ENCODE data around the gene BPTF. TPM values are rescaled to one million over a fixed set of nuclear protein-coding genes. Genes with fewer than 3 reads are reported as not detected.

The BPTF gene
- total and polyA plus RNA-seq, 2 of the 13 experiments (the other 11 are each of a cell fraction or from before 2014, with no cell fraction given) = 43.5 to 66.1 TPM

DNA sequence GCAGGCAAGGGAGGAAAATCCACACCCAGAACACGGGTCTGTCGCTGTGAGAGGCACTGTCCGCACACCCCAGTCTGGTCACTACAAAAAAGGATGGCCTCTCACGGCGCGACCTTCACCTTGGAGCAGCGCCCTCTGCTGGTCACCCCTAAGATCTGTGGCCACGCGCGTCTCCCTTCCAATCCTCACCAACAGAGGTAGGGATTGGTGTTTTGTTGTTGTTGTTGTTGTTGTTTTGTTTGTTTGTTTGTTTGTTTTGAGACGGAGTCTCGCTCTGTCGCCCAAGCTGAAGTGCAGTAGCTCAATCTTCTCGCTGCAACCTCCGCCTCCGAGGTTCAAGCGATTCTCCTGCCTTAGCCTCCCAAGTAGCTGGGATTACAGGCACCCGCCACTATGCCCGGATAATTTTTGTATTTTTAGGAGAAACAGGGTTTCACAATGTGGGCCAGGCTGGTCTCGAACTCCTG lies 185.9 kb downstream of the BPTF start (continued):
- TF ChIP-seq, protein P1, sequence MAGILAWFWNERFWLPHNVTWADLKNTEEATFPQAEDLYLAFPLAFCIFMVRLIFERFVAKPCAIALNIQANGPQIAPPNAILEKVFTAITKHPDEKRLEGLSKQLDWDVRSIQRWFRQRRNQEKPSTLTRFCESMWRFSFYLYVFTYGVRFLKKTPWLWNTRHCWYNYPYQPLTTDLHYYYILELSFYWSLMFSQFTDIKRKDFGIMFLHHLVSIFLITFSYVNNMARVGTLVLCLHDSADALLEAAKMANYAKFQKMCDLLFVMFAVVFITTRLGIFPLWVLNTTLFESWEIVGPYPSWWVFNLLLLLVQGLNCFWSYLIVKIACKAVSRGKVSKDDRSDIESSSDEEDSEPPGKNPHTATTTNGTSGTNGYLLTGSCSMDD (CRISPR knock-in tag; IDR thresholded peaks at IDR 0.05) = no peak
- TF ChIP-seq, protein P2, sequence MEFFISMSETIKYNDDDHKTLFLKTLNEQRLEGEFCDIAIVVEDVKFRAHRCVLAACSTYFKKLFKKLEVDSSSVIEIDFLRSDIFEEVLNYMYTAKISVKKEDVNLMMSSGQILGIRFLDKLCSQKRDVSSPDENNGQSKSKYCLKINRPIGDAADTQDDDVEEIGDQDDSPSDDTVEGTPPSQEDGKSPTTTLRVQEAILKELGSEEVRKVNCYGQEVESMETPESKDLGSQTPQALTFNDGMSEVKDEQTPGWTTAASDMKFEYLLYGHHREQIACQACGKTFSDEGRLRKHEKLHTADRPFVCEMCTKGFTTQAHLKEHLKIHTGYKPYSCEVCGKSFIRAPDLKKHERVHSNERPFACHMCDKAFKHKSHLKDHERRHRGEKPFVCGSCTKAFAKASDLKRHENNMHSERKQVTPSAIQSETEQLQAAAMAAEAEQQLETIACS (CRISPR knock-in tag; IDR thresholded peaks at IDR 0.05) = peak; percentile 38; the same call in 1 of the 2 replicates
- TF ChIP-seq, protein P3, sequence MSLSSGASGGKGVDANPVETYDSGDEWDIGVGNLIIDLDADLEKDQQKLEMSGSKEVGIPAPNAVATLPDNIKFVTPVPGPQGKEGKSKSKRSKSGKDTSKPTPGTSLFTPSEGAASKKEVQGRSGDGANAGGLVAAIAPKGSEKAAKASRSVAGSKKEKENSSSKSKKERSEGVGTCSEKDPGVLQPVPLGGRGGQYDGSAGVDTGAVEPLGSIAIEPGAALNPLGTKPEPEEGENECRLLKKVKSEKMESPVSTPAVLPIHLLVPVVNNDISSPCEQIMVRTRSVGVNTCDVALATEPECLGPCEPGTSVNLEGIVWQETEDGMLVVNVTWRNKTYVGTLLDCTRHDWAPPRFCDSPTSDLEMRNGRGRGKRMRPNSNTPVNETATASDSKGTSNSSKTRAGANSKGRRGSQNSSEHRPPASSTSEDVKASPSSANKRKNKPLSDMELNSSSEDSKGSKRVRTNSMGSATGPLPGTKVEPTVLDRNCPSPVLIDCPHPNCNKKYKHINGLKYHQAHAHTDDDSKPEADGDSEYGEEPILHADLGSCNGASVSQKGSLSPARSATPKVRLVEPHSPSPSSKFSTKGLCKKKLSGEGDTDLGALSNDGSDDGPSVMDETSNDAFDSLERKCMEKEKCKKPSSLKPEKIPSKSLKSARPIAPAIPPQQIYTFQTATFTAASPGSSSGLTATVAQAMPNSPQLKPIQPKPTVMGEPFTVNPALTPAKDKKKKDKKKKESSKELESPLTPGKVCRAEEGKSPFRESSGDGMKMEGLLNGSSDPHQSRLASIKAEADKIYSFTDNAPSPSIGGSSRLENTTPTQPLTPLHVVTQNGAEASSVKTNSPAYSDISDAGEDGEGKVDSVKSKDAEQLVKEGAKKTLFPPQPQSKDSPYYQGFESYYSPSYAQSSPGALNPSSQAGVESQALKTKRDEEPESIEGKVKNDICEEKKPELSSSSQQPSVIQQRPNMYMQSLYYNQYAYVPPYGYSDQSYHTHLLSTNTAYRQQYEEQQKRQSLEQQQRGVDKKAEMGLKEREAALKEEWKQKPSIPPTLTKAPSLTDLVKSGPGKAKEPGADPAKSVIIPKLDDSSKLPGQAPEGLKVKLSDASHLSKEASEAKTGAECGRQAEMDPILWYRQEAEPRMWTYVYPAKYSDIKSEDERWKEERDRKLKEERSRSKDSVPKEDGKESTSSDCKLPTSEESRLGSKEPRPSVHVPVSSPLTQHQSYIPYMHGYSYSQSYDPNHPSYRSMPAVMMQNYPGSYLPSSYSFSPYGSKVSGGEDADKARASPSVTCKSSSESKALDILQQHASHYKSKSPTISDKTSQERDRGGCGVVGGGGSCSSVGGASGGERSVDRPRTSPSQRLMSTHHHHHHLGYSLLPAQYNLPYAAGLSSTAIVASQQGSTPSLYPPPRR (CRISPR knock-in tag; IDR thresholded peaks at IDR 0.05; ENCODE audit: borderline replicate concordance) = no peak
- TF ChIP-seq ZNF562 (CRISPR knock-in tag; IDR thresholded peaks at IDR 0.05; ENCODE audit: borderline replicate concordance) (no peak), TBL1XR1 (IDR thresholded peaks at IDR 0.05; ENCODE audit: borderline replicate concordance, low read length, partially characterized antibody) (no peak), HDAC2 (CRISPR knock-in tag; IDR thresholded peaks at IDR 0.05) (0 out of 2 replicates have a peak, but pooled peaks have one; percentile 25), TEAD3 (CRISPR knock-in tag; optimal IDR thresholded peaks at IDR 0.05; ENCODE audit: borderline replicate concordance) (peak; percentile 37), ERF (CRISPR knock-in tag; IDR thresholded peaks at IDR 0.05) (peak; percentile 46; the same call in 1 of the 2 replicates), U2AF2 (IDR thresholded peaks at IDR 0.05; ENCODE audit: low read depth, low read length) (no peak), IRF2 (CRISPR knock-in tag; IDR thresholded peaks at IDR 0.05) (0 out of 2 replicates have a peak, but pooled peaks have one; percentile 19), NR2F6 (IDR thresholded peaks at IDR 0.05) (peak; percentile 85), NR2F6 (CRISPR knock-in tag; IDR thresholded peaks at IDR 0.05) (peak; percentile 85), HDAC6 (IDR thresholded peaks at IDR 0.05; ENCODE audit: low read depth, low read length) (no peak)
- TF ChIP-seq, protein P4, sequence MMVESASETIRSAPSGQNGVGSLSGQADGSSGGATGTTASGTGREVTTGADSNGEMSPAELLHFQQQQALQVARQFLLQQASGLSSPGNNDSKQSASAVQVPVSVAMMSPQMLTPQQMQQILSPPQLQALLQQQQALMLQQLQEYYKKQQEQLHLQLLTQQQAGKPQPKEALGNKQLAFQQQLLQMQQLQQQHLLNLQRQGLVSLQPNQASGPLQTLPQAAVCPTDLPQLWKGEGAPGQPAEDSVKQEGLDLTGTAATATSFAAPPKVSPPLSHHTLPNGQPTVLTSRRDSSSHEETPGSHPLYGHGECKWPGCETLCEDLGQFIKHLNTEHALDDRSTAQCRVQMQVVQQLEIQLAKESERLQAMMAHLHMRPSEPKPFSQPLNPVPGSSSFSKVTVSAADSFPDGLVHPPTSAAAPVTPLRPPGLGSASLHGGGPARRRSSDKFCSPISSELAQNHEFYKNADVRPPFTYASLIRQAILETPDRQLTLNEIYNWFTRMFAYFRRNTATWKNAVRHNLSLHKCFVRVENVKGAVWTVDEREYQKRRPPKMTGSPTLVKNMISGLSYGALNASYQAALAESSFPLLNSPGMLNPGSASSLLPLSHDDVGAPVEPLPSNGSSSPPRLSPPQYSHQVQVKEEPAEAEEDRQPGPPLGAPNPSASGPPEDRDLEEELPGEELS (CRISPR knock-in tag; IDR thresholded peaks at IDR 0.05) = peak; percentile 67
- TF ChIP-seq, protein P5, sequence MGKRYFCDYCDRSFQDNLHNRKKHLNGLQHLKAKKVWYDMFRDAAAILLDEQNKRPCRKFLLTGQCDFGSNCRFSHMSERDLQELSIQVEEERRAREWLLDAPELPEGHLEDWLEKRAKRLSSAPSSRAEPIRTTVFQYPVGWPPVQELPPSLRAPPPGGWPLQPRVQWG (CRISPR knock-in tag; IDR thresholded peaks at IDR 0.05; ENCODE audit: borderline replicate concordance, low read depth) = no peak
- TF ChIP-seq, protein P6, sequence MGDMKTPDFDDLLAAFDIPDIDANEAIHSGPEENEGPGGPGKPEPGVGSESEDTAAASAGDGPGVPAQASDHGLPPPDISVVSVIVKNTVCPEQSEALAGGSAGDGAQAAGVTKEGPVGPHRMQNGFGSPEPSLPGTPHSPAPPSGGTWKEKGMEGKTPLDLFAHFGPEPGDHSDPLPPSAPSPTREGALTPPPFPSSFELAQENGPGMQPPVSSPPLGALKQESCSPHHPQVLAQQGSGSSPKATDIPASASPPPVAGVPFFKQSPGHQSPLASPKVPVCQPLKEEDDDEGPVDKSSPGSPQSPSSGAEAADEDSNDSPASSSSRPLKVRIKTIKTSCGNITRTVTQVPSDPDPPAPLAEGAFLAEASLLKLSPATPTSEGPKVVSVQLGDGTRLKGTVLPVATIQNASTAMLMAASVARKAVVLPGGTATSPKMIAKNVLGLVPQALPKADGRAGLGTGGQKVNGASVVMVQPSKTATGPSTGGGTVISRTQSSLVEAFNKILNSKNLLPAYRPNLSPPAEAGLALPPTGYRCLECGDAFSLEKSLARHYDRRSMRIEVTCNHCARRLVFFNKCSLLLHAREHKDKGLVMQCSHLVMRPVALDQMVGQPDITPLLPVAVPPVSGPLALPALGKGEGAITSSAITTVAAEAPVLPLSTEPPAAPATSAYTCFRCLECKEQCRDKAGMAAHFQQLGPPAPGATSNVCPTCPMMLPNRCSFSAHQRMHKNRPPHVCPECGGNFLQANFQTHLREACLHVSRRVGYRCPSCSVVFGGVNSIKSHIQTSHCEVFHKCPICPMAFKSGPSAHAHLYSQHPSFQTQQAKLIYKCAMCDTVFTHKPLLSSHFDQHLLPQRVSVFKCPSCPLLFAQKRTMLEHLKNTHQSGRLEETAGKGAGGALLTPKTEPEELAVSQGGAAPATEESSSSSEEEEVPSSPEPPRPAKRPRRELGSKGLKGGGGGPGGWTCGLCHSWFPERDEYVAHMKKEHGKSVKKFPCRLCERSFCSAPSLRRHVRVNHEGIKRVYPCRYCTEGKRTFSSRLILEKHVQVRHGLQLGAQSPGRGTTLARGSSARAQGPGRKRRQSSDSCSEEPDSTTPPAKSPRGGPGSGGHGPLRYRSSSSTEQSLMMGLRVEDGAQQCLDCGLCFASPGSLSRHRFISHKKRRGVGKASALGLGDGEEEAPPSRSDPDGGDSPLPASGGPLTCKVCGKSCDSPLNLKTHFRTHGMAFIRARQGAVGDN (CRISPR knock-in tag; IDR thresholded peaks at IDR 0.05) = peak; percentile 49

Measured in HepG2 (cell line).